Sigmoid colon (tissue), 7 donors: ENCODE measurements around the gene PRR12. TPM values are rescaled to one million over a fixed set of nuclear protein-coding genes. Genes with fewer than 3 reads are reported as not detected.

ENCODE experiments used
- DNase-seq: peaks from one replicate; pipeline ENCODE4 v3.0.0-alpha.2; 2019
- H3K27ac ChIP-seq, 4 donors: fragments of 200-600 bp; sonication (generic); one replicate each; pipeline ENCODE4 v1.5.1; 2016 to 2019; ENCODE audit warnings: mild to moderate bottlenecking in 1 of 4
- H3K27me3 ChIP-seq, 3 donors: fragments of 200-600 bp; sonication (generic); one replicate each; pipeline ENCODE4 v1.5.1; 2019; ENCODE audit warnings: mild to moderate bottlenecking in 1 of 3
- H3K36me3 ChIP-seq, 4 donors: fragments of 200-600 bp; sonication (generic); one replicate each; pipeline ENCODE4 v1.5.1; 2016 to 2019
- H3K4me1 ChIP-seq, 4 donors: fragments of 200-600 bp; sonication (generic); one replicate each; pipeline ENCODE4 v1.5.1; 2017 to 2019
- H3K4me3 ChIP-seq, 4 donors: fragments of 200-600 bp; sonication (generic); one replicate each; pipeline ENCODE4 v1.5.1; 2017 to 2019; ENCODE audit warnings: mild to moderate bottlenecking in 2 of 4, moderate library complexity in 1 of 4
- H3K9me3 ChIP-seq, 4 donors: fragments of 200-600 bp in 3 of 4; sonication (generic) in 3 of 4; one replicate each; pipeline versions ENCODE4 v1.5.1 to v1.6.1; 2013 to 2019
- EP300 ChIP-seq, 4 donors: sonication (generic); formaldehyde crosslinking; IDR thresholded peaks; one replicate each; pipeline ENCODE4 v1.6.1; 2017; ENCODE audit warnings: antibody characterized with exemption in 4 of 4
- POLR2A ChIP-seq, 2 donors: fragments of 450-650 bp; IDR thresholded peaks; one replicate each; pipeline ENCODE4 v1.6.1; 2016; ENCODE audit warnings: antibody characterized with exemption in 2 of 2, mild to moderate bottlenecking in 2 of 2, moderate library complexity in 2 of 2
- POLR2AphosphoS5 ChIP-seq, 4 donors: sonication (generic); formaldehyde crosslinking; IDR thresholded peaks; one replicate each; pipeline ENCODE4 v1.6.1; 2017; ENCODE audit warnings: antibody characterized with exemption in 4 of 4
- WGBS, 2 donors: extraction: QIAGEN DNeasy Blood & Tissue Kit; methylation state at CpG; one replicate each; pipeline ENCODE4 v1.1.7; 2013; 5-methylcytosine and 5-hydroxymethylcytosine counted together
- intact Hi-C: fragments of 100-400 bp; cut with DNase I; formaldehyde crosslinking; loops from one replicate; pipeline ENCODE4 v1.15.1; 2023
- polyA plus RNA-seq, 3 donors: library from polyadenylated mRNA; stranded (reverse); fragments of 200-250 nt; gene quantifications; one replicate each; pipeline ENCODE4 v1.2.3, GENCODE V29; 2013
- total RNA-seq, 4 donors: library from RNA; depleted of rRNA; stranded (reverse); fragments of >200 nt; gene quantifications; one replicate each; pipeline ENCODE4 v1.1.0, GENCODE V29; 2016
- TF ChIP-seq, protein P1 (sequence below), 4 experiments: fragments of 450-650 bp in 3 of 4; fragments of 200-600 bp in 1 of 4; IDR thresholded peaks; one replicate each; pipeline ENCODE4 v1.5.1; 2016 to 2019; ENCODE audit warnings: antibody characterized with exemption in 4 of 4, mild to moderate bottlenecking in 3 of 4, moderate library complexity in 2 of 4
- donor health status: healthy with polysubstance abuse.
- donor health status: Bipolar disorder and iron deficiency.
- donor health status: healthy.

The PRR12 gene
- total and polyA plus RNA-seq, 7 donors: 3.0 to 20.4 (median 5.7) TPM

DNA sequence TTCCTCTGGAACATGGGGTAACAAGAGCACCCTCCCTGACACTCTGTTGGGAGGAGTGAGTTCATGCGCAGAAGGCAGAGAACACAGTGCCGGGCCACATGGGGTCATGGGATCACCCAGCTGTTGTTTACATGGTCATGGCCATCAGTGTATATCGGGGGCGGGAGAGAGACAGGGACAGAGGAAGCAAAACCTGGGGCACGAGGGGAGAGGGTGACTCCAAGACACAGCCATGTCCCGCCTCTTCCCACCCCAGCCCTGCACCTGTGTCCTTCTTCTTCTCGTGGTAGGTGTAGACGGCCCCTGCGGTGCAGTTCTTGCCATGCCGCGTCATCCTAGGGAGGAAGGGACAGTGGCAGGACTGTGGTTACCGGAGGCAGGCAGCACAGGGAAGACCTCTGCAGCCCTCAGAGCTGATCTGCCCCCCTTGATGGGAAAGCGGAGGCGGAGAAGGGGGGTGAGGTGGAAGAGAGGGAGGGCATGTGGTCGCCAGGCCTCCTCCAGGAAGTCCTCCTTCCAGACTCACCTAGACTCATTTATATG, 30.6 kb upstream of the PRR12 start:
- DNase-seq: no peak
- H3K9me3 ChIP-seq: no peaks in the 10 kb centered on the region
- peaks cover 0 to 26% (median 16%) of the 10 kb centered on the region in 4 donors for H3K4me1 ChIP-seq
- no peaks in the 10 kb centered on the region for H3K27me3 ChIP-seq
- H3K27ac ChIP-seq: peak overlapping the region in 2 of 4 donors; percentile 17 to 27
- WGBS, 2 donors: 6 to 33% methylated on average over 15 of the region's 15 CpGs
- peaks cover 4 to 47% (median 23%) of the 10 kb centered on the region in 4 donors for H3K36me3 ChIP-seq
- intact Hi-C loops: no loop called here
- TF ChIP-seq, protein P1, sequence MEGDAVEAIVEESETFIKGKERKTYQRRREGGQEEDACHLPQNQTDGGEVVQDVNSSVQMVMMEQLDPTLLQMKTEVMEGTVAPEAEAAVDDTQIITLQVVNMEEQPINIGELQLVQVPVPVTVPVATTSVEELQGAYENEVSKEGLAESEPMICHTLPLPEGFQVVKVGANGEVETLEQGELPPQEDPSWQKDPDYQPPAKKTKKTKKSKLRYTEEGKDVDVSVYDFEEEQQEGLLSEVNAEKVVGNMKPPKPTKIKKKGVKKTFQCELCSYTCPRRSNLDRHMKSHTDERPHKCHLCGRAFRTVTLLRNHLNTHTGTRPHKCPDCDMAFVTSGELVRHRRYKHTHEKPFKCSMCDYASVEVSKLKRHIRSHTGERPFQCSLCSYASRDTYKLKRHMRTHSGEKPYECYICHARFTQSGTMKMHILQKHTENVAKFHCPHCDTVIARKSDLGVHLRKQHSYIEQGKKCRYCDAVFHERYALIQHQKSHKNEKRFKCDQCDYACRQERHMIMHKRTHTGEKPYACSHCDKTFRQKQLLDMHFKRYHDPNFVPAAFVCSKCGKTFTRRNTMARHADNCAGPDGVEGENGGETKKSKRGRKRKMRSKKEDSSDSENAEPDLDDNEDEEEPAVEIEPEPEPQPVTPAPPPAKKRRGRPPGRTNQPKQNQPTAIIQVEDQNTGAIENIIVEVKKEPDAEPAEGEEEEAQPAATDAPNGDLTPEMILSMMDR (IDR thresholded peaks at IDR 0.05): no peak
- no peak for TF ChIP-seq POLR2A (IDR thresholded peaks at IDR 0.05)
- TF ChIP-seq POLR2AphosphoS5 (IDR thresholded peaks at IDR 0.05): no peak
- TF ChIP-seq EP300 (IDR thresholded peaks at IDR 0.05): no peak
- no peak overlapping the region for H3K4me3 ChIP-seq

DNA sequence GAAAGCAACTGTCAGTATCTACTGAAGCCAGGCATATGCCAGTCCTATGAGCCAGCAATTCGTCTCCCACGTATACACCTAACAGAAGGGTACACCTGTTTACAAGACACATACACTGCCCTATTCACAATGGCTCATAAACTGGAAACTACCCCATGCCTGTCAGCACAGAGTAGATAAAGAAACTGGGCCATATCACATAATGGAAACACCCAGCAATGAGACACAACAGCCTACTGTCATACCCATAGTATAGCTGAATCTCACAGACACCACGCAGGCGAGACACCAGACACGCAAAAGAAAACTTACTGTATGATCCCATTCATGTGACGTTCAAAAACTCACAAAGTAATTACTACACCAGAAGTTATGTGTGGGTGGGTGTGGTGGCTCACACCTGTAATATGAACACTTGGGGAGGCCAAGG, 26.4 kb upstream of the PRR12 start:
- WGBS, 2 donors: 18 to 60% methylated on average over 6 of the region's 6 CpGs
- DNase-seq: no peak
- Histone ChIP-seq H3K36me3 (peaks cover 0 to 11% (median 2%) of the 10 kb centered on the region in 4 donors), H3K9me3 (no peaks in the 10 kb centered on the region), H3K27ac (peak overlapping the region in 3 of 4 donors; percentile 38 to 57 (median 41)), H3K27me3 (no peaks in the 10 kb centered on the region), H3K4me3 (no peak overlapping the region), H3K4me1 (peaks cover 0 to 14% (median 12%) of the 10 kb centered on the region in 4 donors)
- TF ChIP-seq, protein P1 (IDR thresholded peaks at IDR 0.05): no peak
- no peak for TF ChIP-seq POLR2AphosphoS5 (IDR thresholded peaks at IDR 0.05)
- no peak for TF ChIP-seq POLR2A (IDR thresholded peaks at IDR 0.05)
- TF ChIP-seq EP300 (IDR thresholded peaks at IDR 0.05): no peak
- intact Hi-C loops: no loop called here

DNA sequence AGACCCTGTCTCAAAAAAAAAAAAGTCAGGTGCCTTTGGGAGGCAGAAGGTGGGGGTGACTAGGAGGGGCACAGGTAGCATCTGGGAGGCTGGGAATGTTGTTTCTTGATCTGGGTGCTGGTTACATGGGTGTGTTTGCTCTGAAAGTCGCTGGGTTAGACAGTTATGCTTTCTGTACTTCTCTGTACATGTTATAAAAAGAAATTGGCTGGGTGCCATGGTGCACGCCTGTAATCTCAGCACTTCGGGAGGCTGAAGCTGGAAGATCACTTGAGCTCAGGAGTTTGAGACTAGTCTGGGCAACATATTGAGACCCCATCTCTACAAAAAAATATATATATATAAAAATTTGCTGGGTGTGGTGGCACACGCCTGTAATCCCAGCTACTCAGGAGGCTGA, 25.7 kb upstream of the PRR12 start:
- peak overlapping the region in 3 of 4 donors; percentile 38 to 57 (median 41) for H3K27ac ChIP-seq
- no peaks in the 10 kb centered on the region for H3K27me3 ChIP-seq
- peaks cover 0 to 18% (median 13%) of the 10 kb centered on the region in 4 donors for H3K4me1 ChIP-seq
- TF ChIP-seq, protein P1 (IDR thresholded peaks at IDR 0.05): no peak
- TF ChIP-seq POLR2A (IDR thresholded peaks at IDR 0.05): no peak
- no peak for TF ChIP-seq POLR2AphosphoS5 (IDR thresholded peaks at IDR 0.05)
- no peak for TF ChIP-seq EP300 (IDR thresholded peaks at IDR 0.05)
- H3K4me3 ChIP-seq: no peak overlapping the region
- intact Hi-C loops: no loop called here
- no peaks in the 10 kb centered on the region for H3K9me3 ChIP-seq
- 10 to 30% methylated on average over 4 of the region's 4 CpGs for WGBS, 2 donors
- H3K36me3 ChIP-seq: peaks cover 0 to 7% (median 0%) of the 10 kb centered on the region in 4 donors
- peak; percentile 82 for DNase-seq

DNA sequence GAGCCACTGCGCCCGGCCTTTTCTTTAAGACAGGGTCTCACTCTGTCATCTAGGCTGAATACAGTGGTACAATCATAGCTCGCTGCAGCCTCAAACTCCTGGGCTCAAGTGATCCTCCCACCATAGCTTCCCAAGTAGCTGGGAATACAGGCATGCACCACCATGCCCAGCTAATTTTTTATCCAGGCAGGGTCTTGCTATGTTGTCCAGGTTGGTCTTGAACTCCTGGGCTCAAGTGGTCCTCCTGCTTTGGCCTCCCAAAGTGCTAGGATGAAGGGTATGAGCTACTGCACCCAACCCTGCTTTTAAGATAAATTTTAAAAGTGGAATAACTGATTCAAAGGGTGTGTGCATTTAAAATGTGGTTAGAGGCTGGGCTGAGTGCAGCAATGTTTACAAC, 24.7 kb upstream of the PRR12 start:
- H3K9me3 ChIP-seq: no peaks in the 10 kb centered on the region
- no peak for DNase-seq
- TF ChIP-seq POLR2A (IDR thresholded peaks at IDR 0.05): no peak
- no peak for TF ChIP-seq EP300 (IDR thresholded peaks at IDR 0.05)
- no peak for TF ChIP-seq POLR2AphosphoS5 (IDR thresholded peaks at IDR 0.05)
- TF ChIP-seq, protein P1 (IDR thresholded peaks at IDR 0.05): no peak
- no peaks in the 10 kb centered on the region for H3K27me3 ChIP-seq
- no peak overlapping the region for H3K4me3 ChIP-seq
- peaks cover 0 to 25% (median 20%) of the 10 kb centered on the region in 4 donors for H3K4me1 ChIP-seq
- no peak overlapping the region for H3K27ac ChIP-seq
- peaks cover 0 to 7% (median 0%) of the 10 kb centered on the region in 4 donors for H3K36me3 ChIP-seq
- intact Hi-C loops: no loop called here
- 94 to 97% methylated on average over 3 of the region's 3 CpGs for WGBS, 2 donors
